SK-N-SH (cell line): ENCODE measurements around the gene DPEP3. TPM values are rescaled to one million over a fixed set of nuclear protein-coding genes. Genes with fewer than 3 reads are reported as not detected.

Experiments
- CTCF ChIA-PET: fragments of 300-600, 350-600 bp; formaldehyde crosslinking; extraction: SDS; loops from one replicate; lab custom pipeline; 2021; lab: Yijun Ruan, JAX
- POLR2A ChIA-PET: fragments of 350-600 bp; sonication (Branson Sonifier 250); formaldehyde crosslinking; extraction: SDS; loops from one replicate; lab custom pipeline; 2020; ENCODE audit warnings: antibody characterized with exemption, inconsistent platforms; lab: Yijun Ruan, JAX
- DNase-seq: peaks from one replicate; pipeline ENCODE4 v3.0.0; 2012
- H2AFZ ChIP-seq: fragments of 200-600 bp; sonication (generic); 2 replicates; pipeline ENCODE4 v1.8.1; 2016; ENCODE audit warnings: antibody characterized with exemption, mild to moderate bottlenecking, low read depth
- H3F3A ChIP-seq: fragments of 200-600 bp; sonication (generic); replicated peaks from 2 replicates; pipeline ENCODE3; 2016; ENCODE audit warnings: antibody characterized with exemption, mild to moderate bottlenecking; ENCODE audit not compliant: insufficient read depth
- H3K27ac ChIP-seq, 2 experiments: fragments of 200-500 bp in 1 of 2; fragments of 200-600 bp in 1 of 2; sonication (Bioruptor generic) in 1 of 2; sonication (generic), shearing (Covaris generic) in 1 of 2; 2 replicates each; pipeline versions ENCODE4 v1.5.1 to v1.6.1; 2014 to 2016; ENCODE audit warnings: low read depth in 2 of 2, inconsistent platforms in 1 of 2, low read length in 1 of 2, mild to moderate bottlenecking in 1 of 2, mixed read lengths in 1 of 2
- H3K27me3 ChIP-seq: fragments of 200-600 bp; sonication (generic), shearing (Covaris generic); 2 replicates; pipeline ENCODE4 v1.6.1; 2016; ENCODE audit warnings: mixed run types; ENCODE audit not compliant: insufficient read depth
- H3K36me3 ChIP-seq, 2 experiments: fragments of 200-500 bp in 1 of 2; fragments of 200-600 bp in 1 of 2; sonication (Bioruptor generic) in 1 of 2; sonication (generic) in 1 of 2; replicated peaks in 1 of 2; 2 replicates each; pipeline versions ENCODE3 to v1.5.1; 2014 to 2016; ENCODE audit warnings: low read length in 1 of 2, mild to moderate bottlenecking in 1 of 2; ENCODE audit not compliant: insufficient read depth in 2 of 2, control insufficient read depth in 1 of 2
- H3K4me1 ChIP-seq, 2 experiments: fragments of 200-500 bp in 1 of 2; fragments of 200-600 bp in 1 of 2; sonication (Bioruptor generic) in 1 of 2; sonication (generic), shearing (Covaris generic) in 1 of 2; 2 replicates each; pipeline versions ENCODE4 v1.5.1 to v1.6.1; 2014 to 2016; ENCODE audit warnings: low read depth in 1 of 2, low read length in 1 of 2, mixed run types in 1 of 2; ENCODE audit not compliant: insufficient read depth in 2 of 2, control insufficient read depth in 1 of 2
- H3K4me2 ChIP-seq: fragments of 200-600 bp; sonication (generic), shearing (Covaris generic); 2 replicates; pipeline ENCODE4 v1.6.1; 2017; ENCODE audit warnings: mixed run types
- H3K4me3 ChIP-seq, 2 experiments: fragments of 200-500 bp in 1 of 2; fragments of 200-600 bp in 1 of 2; sonication (Bioruptor generic) in 1 of 2; sonication (generic), shearing (Covaris generic) in 1 of 2; 2 replicates each; pipeline versions ENCODE4 v1.5.1 to v1.8.1; 2014 to 2016; ENCODE audit warnings: low read depth in 2 of 2, inconsistent platforms in 1 of 2, low read length in 1 of 2, mild to moderate bottlenecking in 1 of 2, mixed read lengths in 1 of 2, moderate library complexity in 1 of 2
- H3K79me2 ChIP-seq: fragments of 200-600 bp; sonication (generic); 2 replicates; pipeline ENCODE4 v1.8.1; 2017; ENCODE audit warnings: mild to moderate bottlenecking; ENCODE audit not compliant: insufficient read depth
- H3K9ac ChIP-seq: fragments of 200-600 bp; sonication (generic); 2 replicates; pipeline ENCODE4 v1.6.1; 2017; ENCODE audit warnings: mixed run types
- H3K9me2 ChIP-seq: fragments of 200-600 bp; sonication (generic); 2 replicates; pipeline ENCODE4 v1.6.1; 2017; ENCODE audit warnings: mixed run types
- H3K9me3 ChIP-seq: fragments of 200-600 bp; sonication (generic); 2 replicates; pipeline ENCODE4 v1.6.1; 2017; ENCODE audit warnings: mixed run types, mild to moderate bottlenecking, moderate library complexity
- H4K20me1 ChIP-seq: fragments of 200-600 bp; sonication (generic); 2 replicates; pipeline ENCODE4 v1.6.1; 2017; ENCODE audit warnings: mild to moderate bottlenecking, mixed run types; ENCODE audit not compliant: insufficient read depth
- ELF1 ChIP-seq: IDR thresholded peaks from 2 replicates; pipeline ENCODE4 v1.4.0; 2012
- FOXJ3 ChIP-seq: sonication (generic); formaldehyde crosslinking; IDR thresholded peaks from 2 replicates; pipeline ENCODE4 v1.5.1; 2020; ENCODE audit warnings: mild to moderate bottlenecking, missing genetic modification reagents
- FOXM1 ChIP-seq: IDR thresholded peaks from 2 replicates; pipeline ENCODE4 v1.4.0; 2012; ENCODE audit warnings: low read depth, mild to moderate bottlenecking
- IRF3 ChIP-seq: fragments of 150-350 bp; IDR thresholded peaks from 2 replicates; pipeline ENCODE4 v1.6.1; 2016; ENCODE audit warnings: mild to moderate bottlenecking, low read depth, low read length
- MEF2A ChIP-seq: IDR thresholded peaks from 2 replicates; pipeline ENCODE4 v1.4.0; 2012; ENCODE audit warnings: low read depth, borderline replicate concordance
- MXI1 ChIP-seq: IDR thresholded peaks from 2 replicates; pipeline ENCODE4 v1.6.1; 2012; ENCODE audit warnings: mild to moderate bottlenecking, low read depth, low read length, improper control_type of control experiment
- NRF1 ChIP-seq: IDR thresholded peaks from 2 replicates; pipeline ENCODE4 v1.6.1; 2012; ENCODE audit warnings: low read depth, mild to moderate bottlenecking, low read length
- PBX3 ChIP-seq: IDR thresholded peaks from 2 replicates; pipeline ENCODE4; 2012
- POLR2AphosphoS5 ChIP-seq: IDR thresholded peaks from 2 replicates; pipeline ENCODE4 v1.6.1; 2012; ENCODE audit warnings: low read depth, low read length
- TCF12 ChIP-seq: IDR thresholded peaks from 2 replicates; pipeline ENCODE4 v1.4.0; 2012
- TEAD4 ChIP-seq: IDR thresholded peaks from 2 replicates; pipeline ENCODE4 v1.4.0; 2012; ENCODE audit warnings: mild to moderate bottlenecking, borderline replicate concordance; ENCODE audit not compliant: insufficient read depth
- WGBS: methylation state at CpG from one replicate; pipeline ENCODE4 v1.1.6; 2017; ENCODE audit warnings: low lambda C conversion rate; 5-methylcytosine and 5-hydroxymethylcytosine counted together
- polyA plus RNA-seq, 3 experiments: library from polyadenylated mRNA; depleted of rRNA; stranded (reverse); fragments of >200 nt; gene quantifications; 2 replicates each; pipeline ENCODE4 v1.2.3, GENCODE V29; 2012

The DPEP3 gene
- polyA plus RNA-seq, 1 of the 3 experiments (the other 2 are of a cell fraction), result not detected

GRCh38 chr16:67989322-67990017 is 9.2 kb upstream of the DPEP3 start:
- H3F3A ChIP-seq, result no peaks in the 10 kb centered on the region
- ChIA-PET CTCF (interaction anchor here (0.9 to 1.8 kb wide), 5 partner anchors 19 to 275 kb away, joined by 3 to 5 read pairs (median 4); partner anchors contain the start of gene SLC7A6), POLR2A (no interaction called here)
- TF ChIP-seq TCF12 (no peak), MEF2A (no peak), FOXM1 (no peak), MXI1 (no peak), ELF1 (no peak), TEAD4 (no peak), NRF1 (no peak), IRF3 (no peak), POLR2AphosphoS5 (no peak), PBX3 (no peak)
- TF ChIP-seq, all 33 proteins: peak for 0
- Histone ChIP-seq H4K20me1 (no peaks in the 10 kb centered on the region), H3K4me2 (no peak overlapping the region), H3K9ac (no peak overlapping the region), H3K4me1 (peaks cover 0 to 10% of the 10 kb centered on the region in 2 experiments; a peak in 1 of 4 replicates), H3K79me2 (no peaks in the 10 kb centered on the region), H3K27me3 (no peaks in the 10 kb centered on the region), H3K36me3 (no peaks in the 10 kb centered on the region), H3K9me3 (no peaks in the 10 kb centered on the region), H3K4me3 (no peak overlapping the region), H2AFZ (no peak overlapping the region), H3K9me2 (no peaks in the 10 kb centered on the region), H3K27ac (no peak overlapping the region)
- 64% methylated on average over 6 of the region's 8 CpGs for WGBS
- DNase-seq, result no peak

GRCh38 chr16:67988675-67989074 is 8.4 kb upstream of the DPEP3 start:
- no peaks in the 10 kb centered on the region for H3F3A ChIP-seq
- H3K4me2 ChIP-seq, result no peak overlapping the region
- peaks cover 0 to 10% of the 10 kb centered on the region in 2 experiments; a peak in 1 of 4 replicates for H3K4me1 ChIP-seq
- no peaks in the 10 kb centered on the region for H3K27me3 ChIP-seq
- no peak for DNase-seq
- no peak for TF ChIP-seq MXI1
- TF ChIP-seq TEAD4, result no peak
- no peak for TF ChIP-seq POLR2AphosphoS5
- no peak for TF ChIP-seq FOXJ3 (CRISPR knock-in tag)
- no peak overlapping the region for H3K4me3 ChIP-seq
- WGBS, result 57% methylated on average over 3 of the region's 3 CpGs
- CTCF ChIA-PET, result interaction anchor here (0.6 to 1.8 kb wide), 6 partner anchors 18 to 323 kb away, joined by 3 to 5 read pairs (median 4); no protein-coding TSS in a partner anchor
- H3K27ac ChIP-seq, result no peak overlapping the region
- H3K9me2 ChIP-seq, result no peaks in the 10 kb centered on the region
- H3K36me3 ChIP-seq, result no peaks in the 10 kb centered on the region
- H4K20me1 ChIP-seq, result no peaks in the 10 kb centered on the region
- no peak overlapping the region for H2AFZ ChIP-seq
- no peaks in the 10 kb centered on the region for H3K79me2 ChIP-seq
- H3K9me3 ChIP-seq, result no peaks in the 10 kb centered on the region
- POLR2A ChIA-PET, result no interaction called here
- no peak overlapping the region for H3K9ac ChIP-seq
